ENCODE data around the gene DNAJC5G.

The DNAJC5G gene, protein sequence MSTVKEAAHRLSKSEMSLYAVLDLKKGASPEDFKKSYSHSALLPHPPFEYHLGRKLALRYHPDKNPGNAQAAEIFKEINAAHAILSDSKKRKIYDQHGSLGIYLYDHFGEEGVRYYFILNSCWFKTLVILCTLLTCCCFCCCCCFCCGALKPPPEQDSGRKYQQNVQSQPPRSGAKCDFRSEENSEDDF

DNA sequence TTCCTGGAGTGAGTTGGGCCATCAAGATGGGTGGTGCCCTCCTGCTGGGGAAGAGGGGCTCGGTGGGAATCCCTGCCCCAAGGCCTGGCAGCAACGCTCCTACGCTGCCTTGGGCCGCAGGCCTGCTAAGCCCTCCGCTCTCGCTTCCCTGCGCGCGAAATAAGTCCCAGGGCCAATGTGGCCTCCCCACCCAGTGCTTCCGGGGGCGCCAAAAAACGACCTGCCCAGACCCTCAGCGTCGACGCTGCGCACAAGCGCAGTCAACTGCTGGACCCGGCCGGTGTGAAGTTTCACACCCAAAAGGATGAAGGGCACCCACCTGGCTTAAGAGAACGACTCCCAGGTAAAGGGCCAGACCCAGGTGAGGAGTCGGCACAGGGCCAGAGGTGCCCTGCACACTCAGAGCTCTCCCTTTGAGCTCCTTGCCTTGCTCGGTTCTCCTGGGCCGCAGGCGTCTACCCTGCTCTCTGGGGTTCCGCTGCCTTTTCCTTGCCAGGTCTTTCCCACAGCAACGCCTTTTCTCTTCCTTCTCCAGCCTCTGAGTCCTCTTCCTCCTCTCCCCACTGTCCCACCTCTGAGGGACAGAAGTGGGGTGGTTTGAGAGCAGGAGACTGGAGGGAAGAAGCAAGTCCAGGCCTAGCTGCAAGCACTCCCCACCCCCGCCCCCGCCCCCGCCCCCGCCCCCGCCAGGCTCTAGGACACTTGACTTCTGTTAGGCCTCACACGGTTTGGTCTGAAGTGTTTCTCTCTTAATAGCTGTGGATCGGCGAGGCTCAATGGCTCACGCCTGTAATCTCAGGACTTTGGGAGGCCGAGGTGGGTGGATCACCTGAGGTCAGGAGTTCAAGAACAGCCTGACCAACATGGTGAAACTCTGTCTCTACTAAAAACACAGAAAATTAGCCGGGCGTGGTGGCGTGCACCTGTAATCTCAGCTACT, at the start of gene DNAJC5G:
DNAJC5G (plus strand) TSS at position 223 of the 940 bp plus-strand sequence. CDS start 1,296 bp downstream, outside the sequence.
- H3K4me3 ChIP-seq (ENCODE audit: low read depth, low read length) = no peak within 1 kb of the TSS
- ChIA-PET POLR2A (no interaction called here), CTCF (interaction anchor here (1.1 to 10.5 kb wide), 3 partner anchors 11 to 175 kb away, joined by 3 to 206 read pairs (median 125); partner anchors contain the start of gene SLC30A3)
- DNase-seq (ENCODE audit: low read depth, low spot score) = no peak
- TF ChIP-seq, protein P1, sequence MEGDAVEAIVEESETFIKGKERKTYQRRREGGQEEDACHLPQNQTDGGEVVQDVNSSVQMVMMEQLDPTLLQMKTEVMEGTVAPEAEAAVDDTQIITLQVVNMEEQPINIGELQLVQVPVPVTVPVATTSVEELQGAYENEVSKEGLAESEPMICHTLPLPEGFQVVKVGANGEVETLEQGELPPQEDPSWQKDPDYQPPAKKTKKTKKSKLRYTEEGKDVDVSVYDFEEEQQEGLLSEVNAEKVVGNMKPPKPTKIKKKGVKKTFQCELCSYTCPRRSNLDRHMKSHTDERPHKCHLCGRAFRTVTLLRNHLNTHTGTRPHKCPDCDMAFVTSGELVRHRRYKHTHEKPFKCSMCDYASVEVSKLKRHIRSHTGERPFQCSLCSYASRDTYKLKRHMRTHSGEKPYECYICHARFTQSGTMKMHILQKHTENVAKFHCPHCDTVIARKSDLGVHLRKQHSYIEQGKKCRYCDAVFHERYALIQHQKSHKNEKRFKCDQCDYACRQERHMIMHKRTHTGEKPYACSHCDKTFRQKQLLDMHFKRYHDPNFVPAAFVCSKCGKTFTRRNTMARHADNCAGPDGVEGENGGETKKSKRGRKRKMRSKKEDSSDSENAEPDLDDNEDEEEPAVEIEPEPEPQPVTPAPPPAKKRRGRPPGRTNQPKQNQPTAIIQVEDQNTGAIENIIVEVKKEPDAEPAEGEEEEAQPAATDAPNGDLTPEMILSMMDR (IDR thresholded peaks at IDR 0.05; ENCODE audit: insufficient read depth, low read length, missing control alignments) = no peak

DNA sequence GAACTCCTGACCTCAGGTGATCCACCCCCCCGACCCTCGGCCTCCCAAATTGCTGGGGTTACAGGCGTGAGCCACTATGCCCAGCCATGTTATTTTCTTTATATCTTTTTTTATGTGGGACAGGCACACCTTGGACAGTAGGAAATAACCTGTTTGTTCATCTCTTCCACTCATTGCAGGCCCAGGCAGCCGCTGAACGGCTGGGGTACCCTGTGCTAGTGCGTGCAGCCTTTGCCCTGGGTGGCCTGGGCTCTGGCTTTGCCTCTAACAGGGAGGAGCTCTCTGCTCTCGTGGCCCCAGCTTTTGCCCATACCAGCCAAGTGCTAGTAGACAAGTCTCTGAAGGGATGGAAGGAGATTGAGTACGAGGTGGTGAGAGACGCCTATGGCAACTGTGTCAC, 49.7 kb upstream of the DNAJC5G start:
- ChIA-PET POLR2A (no interaction called here), CTCF (interaction anchor here (0.8 to 2.3 kb wide), 3 partner anchors 11 to 126 kb away, joined by 4 to 5 read pairs (median 4); no protein-coding TSS in a partner anchor)
- no peak for DNase-seq (ENCODE audit: low read depth, low spot score)
- no peak overlapping the region for H3K4me3 ChIP-seq (ENCODE audit: low read depth, low read length)
- TF ChIP-seq, protein P1 (IDR thresholded peaks at IDR 0.05; ENCODE audit: insufficient read depth, low read length, missing control alignments) = no peak

DNA sequence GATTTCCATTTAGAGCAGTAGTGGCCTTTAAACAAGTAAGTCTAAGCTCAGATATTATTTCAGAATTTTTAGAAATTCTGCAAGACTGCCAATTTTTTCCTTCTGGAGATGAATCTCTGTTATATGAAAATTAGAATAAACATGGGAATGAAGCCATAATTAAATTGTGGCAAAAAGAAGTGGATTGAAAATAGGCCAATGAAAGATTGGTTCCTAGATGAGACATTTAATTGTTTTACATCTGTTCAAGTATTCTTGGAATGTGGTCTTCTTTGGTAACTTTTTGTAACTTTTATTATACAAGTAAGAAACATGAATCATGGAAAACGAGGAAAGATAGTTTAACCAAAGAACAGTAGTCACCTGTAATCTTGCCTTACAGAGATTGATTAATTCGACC, 47.7 kb upstream of the DNAJC5G start:
- ChIA-PET CTCF (no interaction called here), POLR2A (no interaction called here)
- no peak overlapping the region for H3K4me3 ChIP-seq (ENCODE audit: low read depth, low read length)
- DNase-seq (ENCODE audit: low read depth, low spot score) = no peak
- TF ChIP-seq, protein P1 (IDR thresholded peaks at IDR 0.05; ENCODE audit: insufficient read depth, low read length, missing control alignments) = no peak

DNA sequence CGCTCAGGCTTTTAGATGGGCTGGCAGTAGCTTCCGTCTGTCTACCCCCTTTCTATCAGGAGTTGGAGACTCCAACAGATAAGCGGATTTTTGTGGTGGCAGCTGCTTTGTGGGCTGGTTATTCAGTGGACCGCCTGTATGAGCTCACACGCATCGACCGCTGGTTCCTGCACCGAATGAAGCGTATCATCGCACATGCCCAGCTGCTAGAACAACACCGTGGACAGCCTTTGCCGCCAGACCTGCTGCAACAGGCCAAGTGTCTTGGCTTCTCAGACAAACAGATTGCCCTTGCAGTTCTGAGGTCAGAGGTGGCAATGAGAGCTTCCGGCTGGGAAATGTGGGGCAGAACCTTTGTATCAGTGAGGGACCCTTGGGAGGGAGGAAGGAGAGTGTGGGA, 43.3 kb upstream of the DNAJC5G start:
- TF ChIP-seq, protein P1 (IDR thresholded peaks at IDR 0.05; ENCODE audit: insufficient read depth, low read length, missing control alignments) = no peak
- POLR2A ChIA-PET = interaction anchor here (1.0 to 1.4 kb wide), 3 partner anchors 10 to 19 kb away, joined by 3 read pairs; no protein-coding TSS in a partner anchor
- no peak overlapping the region for H3K4me3 ChIP-seq (ENCODE audit: low read depth, low read length)
- CTCF ChIA-PET = interaction anchor here (1.1 to 5.7 kb wide), 4 partner anchors 33 to 133 kb away, joined by 3 to 20 read pairs (median 8); no protein-coding TSS in a partner anchor
- no peak for DNase-seq (ENCODE audit: low read depth, low spot score)

DNA sequence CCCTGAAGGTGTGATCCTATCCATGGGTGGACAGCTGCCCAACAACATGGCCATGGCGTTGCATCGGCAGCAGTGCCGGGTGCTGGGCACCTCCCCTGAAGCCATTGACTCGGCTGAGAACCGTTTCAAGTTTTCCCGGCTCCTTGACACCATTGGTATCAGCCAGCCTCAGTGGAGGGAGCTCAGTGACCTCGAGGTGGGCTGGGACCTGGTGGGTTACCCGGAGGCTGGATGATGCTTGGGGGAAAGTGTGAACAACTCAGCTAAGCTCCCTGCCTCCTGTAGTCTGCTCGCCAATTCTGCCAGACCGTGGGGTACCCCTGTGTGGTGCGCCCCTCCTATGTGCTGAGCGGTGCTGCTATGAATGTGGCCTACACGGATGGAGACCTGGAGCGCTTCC, 41.9 kb upstream of the DNAJC5G start:
- no peak overlapping the region for H3K4me3 ChIP-seq (ENCODE audit: low read depth, low read length)
- ChIA-PET CTCF (interaction anchor here (1.5 to 5.7 kb wide), 4 partner anchors 32 to 135 kb away, joined by 4 to 20 read pairs (median 11); no protein-coding TSS in a partner anchor), POLR2A (no interaction called here)
- no peak for DNase-seq (ENCODE audit: low read depth, low spot score)
- TF ChIP-seq, protein P1 (IDR thresholded peaks at IDR 0.05; ENCODE audit: insufficient read depth, low read length, missing control alignments) = no peak

DNA sequence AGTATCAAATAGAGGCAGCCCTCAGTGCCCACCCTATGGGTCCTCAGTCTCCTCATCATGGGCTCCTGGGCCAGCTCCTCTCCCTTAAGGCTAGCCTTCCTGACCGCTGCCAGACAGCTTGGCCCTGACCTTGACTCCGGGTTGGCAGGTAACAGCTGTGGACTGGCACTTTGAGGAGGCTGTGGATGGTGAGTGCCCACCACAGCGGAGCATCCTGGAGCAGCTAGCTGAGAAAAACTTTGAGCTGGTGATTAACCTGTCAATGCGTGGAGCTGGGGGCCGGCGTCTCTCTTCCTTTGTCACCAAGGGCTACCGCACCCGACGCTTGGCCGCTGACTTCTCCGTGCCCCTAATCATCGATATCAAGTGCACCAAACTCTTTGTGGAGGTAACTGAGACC, 39.1 kb upstream of the DNAJC5G start:
- CTCF ChIA-PET = interaction anchor here (1.0 to 1.2 kb wide), 3 partner anchors 10 to 67 kb away, joined by 3 to 4 read pairs (median 3); no protein-coding TSS in a partner anchor
- TF ChIP-seq, protein P1 (IDR thresholded peaks at IDR 0.05; ENCODE audit: insufficient read depth, low read length, missing control alignments) = no peak
- no peak for DNase-seq (ENCODE audit: low read depth, low spot score)
- H3K4me3 ChIP-seq (ENCODE audit: low read depth, low read length) = no peak overlapping the region
- POLR2A ChIA-PET = no interaction called here
